H1 (cell line): ENCODE results near the gene FBXO17. TPM values are rescaled to one million over a fixed set of nuclear protein-coding genes. Genes with fewer than 3 reads are reported as not detected.

ENCODE experiments used
- CTCF ChIA-PET: fragments of 300-600 bp; sonication (Branson Sonifier 250); formaldehyde crosslinking; loops from one replicate; lab custom pipeline; 2021; ENCODE audit not compliant: partially characterized antibody; lab: Charles Lee
- POLR2A ChIA-PET: fragments of 300-600 bp; sonication (Branson Sonifier 250); formaldehyde crosslinking; loops from one replicate; lab custom pipeline; 2021; ENCODE audit warnings: inconsistent platforms; ENCODE audit not compliant: partially characterized antibody; lab: Charles Lee
- DNase-seq, 2 experiments: peaks; one replicate each; pipeline versions ENCODE4 v3.0.0 to v3.0.0-alpha.2; 2010 to 2022; ENCODE audit warnings: low spot score in 2 of 2, low read depth in 1 of 2, mixed read lengths in 1 of 2
- FAIRE-seq: peaks from 2 replicates; lab custom pipeline; 2011; peaks lifted over from hg19 to GRCh38; lab: Jason Lieb, UNC
- H2AFZ ChIP-seq: 2 replicates; pipeline ENCODE4 v1.8.1; 2012; ENCODE audit warnings: low read length, inconsistent platforms
- H2AK5ac ChIP-seq: 2 replicates; pipeline ENCODE4 v1.6.1; 2013; ENCODE audit warnings: low read depth, low read length
- H2BK120ac ChIP-seq: replicated peaks from 2 replicates; pipeline ENCODE3; 2013; ENCODE audit warnings: low read depth, low read length, inconsistent platforms
- H2BK12ac ChIP-seq: 2 replicates; pipeline ENCODE4 v1.6.1; 2013; ENCODE audit warnings: low read depth, low read length
- H2BK15ac ChIP-seq: 2 replicates; pipeline ENCODE4 v1.6.1; 2013; ENCODE audit warnings: low read length
- H2BK20ac ChIP-seq: 2 replicates; pipeline ENCODE4 v1.6.1; 2013; ENCODE audit warnings: low read length
- H2BK5ac ChIP-seq: 2 replicates; pipeline ENCODE4 v1.6.1; 2013; ENCODE audit warnings: low read depth, low read length
- H3K14ac ChIP-seq: 2 replicates; pipeline ENCODE4 v1.6.1; 2013; ENCODE audit warnings: inconsistent platforms; ENCODE audit not compliant: insufficient read length
- H3K18ac ChIP-seq: 2 replicates; pipeline ENCODE4 v1.6.1; 2013; ENCODE audit warnings: low read length; ENCODE audit errors: extremely low read depth
- H3K23ac ChIP-seq: 2 replicates; pipeline ENCODE4 v1.6.1; 2013; ENCODE audit warnings: inconsistent platforms; ENCODE audit not compliant: insufficient read length
- H3K23me2 ChIP-seq: 2 replicates; pipeline ENCODE4 v1.6.1; 2013; ENCODE audit warnings: low read depth, low read length
- H3K27ac ChIP-seq: 2 replicates; pipeline ENCODE4 v1.6.1; 2011; ENCODE audit warnings: low read depth, low read length, inconsistent platforms
- H3K27me3 ChIP-seq, 4 experiments: replicated peaks in 1 of 4; 1 replicate in 1 of 4; 2 replicates in 3 of 4; pipeline versions ENCODE4 v1.6.1 to v1.8.1; 2011 to 2013; ENCODE audit warnings: low read length in 3 of 4, mild to moderate bottlenecking in 3 of 4, inconsistent platforms in 2 of 4, mixed read lengths in 2 of 4, moderate library complexity in 1 of 4; ENCODE audit not compliant: control insufficient read depth in 3 of 4, insufficient read depth in 3 of 4; ENCODE audit errors: extremely low read depth in 1 of 4
- H3K36me3 ChIP-seq, 4 experiments: 2 replicates each; pipeline versions ENCODE4 v1.6.1 to v1.8.1; 2011 to 2013; ENCODE audit warnings: mild to moderate bottlenecking in 4 of 4, low read length in 3 of 4, moderate library complexity in 2 of 4, control low read depth in 1 of 4, inconsistent platforms in 1 of 4; ENCODE audit not compliant: insufficient read depth in 4 of 4, control insufficient read depth in 2 of 4
- H3K4ac ChIP-seq: replicated peaks from 2 replicates; pipeline ENCODE3; 2013; ENCODE audit warnings: low read length, low read depth, mixed read lengths, inconsistent platforms; ENCODE audit not compliant: insufficient read length
- H3K4me1 ChIP-seq, 4 experiments: replicated peaks in 1 of 4; 1 replicate in 1 of 4; 2 replicates in 3 of 4; pipeline versions ENCODE4 v1.6.1 to v1.8.1; 2011 to 2013; ENCODE audit warnings: low read length in 3 of 4, inconsistent platforms in 2 of 4, mixed read lengths in 1 of 4; ENCODE audit not compliant: insufficient read depth in 4 of 4, control insufficient read depth in 3 of 4
- H3K4me2 ChIP-seq, 2 experiments: 2 replicates each; pipeline versions ENCODE4 v1.6.1 to v1.8.1; 2011 to 2013; ENCODE audit warnings: low read depth in 2 of 2, low read length in 2 of 2, control low read depth in 1 of 2, inconsistent platforms in 1 of 2, mild to moderate bottlenecking in 1 of 2; ENCODE audit not compliant: insufficient read depth in 1 of 2
- H3K4me3 ChIP-seq, 4 experiments: fragments of 200-600, 300-600 bp in 1 of 4; sonication (generic), shearing (Covaris generic), sonication (Bioruptor Twin) in 1 of 4; 2 replicates each; pipeline versions ENCODE4 v1.5.1 to v1.8.1; 2011 to 2016; ENCODE audit warnings: low read length in 4 of 4, low read depth in 3 of 4, control low read depth in 2 of 4, inconsistent platforms in 2 of 4, mild to moderate bottlenecking in 2 of 4, mixed read lengths in 1 of 4, moderate library complexity in 1 of 4; ENCODE audit not compliant: insufficient read depth in 2 of 4; ENCODE audit errors: extremely low read depth in 1 of 4
- H3K56ac ChIP-seq: replicated peaks from 2 replicates; pipeline ENCODE3; 2013; ENCODE audit warnings: low read depth, mild to moderate bottlenecking, mixed read lengths, low read length, inconsistent platforms; ENCODE audit not compliant: insufficient read length
- H3K79me1 ChIP-seq: 2 replicates; pipeline ENCODE4 v1.6.1; 2013; ENCODE audit warnings: low read depth, low read length, control low read depth
- H3K79me2 ChIP-seq, 2 experiments: 2 replicates each; pipeline versions ENCODE4 v1.6.1 to v1.8.1; 2012 to 2013; ENCODE audit warnings: low read length in 2 of 2, mild to moderate bottlenecking in 2 of 2, inconsistent platforms in 1 of 2; ENCODE audit not compliant: insufficient read depth in 2 of 2, control insufficient read depth in 1 of 2
- H3K9ac ChIP-seq, 4 experiments: replicated peaks in 1 of 4; 1 replicate in 1 of 4; 2 replicates in 3 of 4; pipeline versions ENCODE4 v1.6.1 to v1.8.1; 2011 to 2013; ENCODE audit warnings: low read depth in 3 of 4, low read length in 3 of 4, control low read depth in 2 of 4, mild to moderate bottlenecking in 2 of 4, moderate library complexity in 2 of 4, inconsistent platforms in 1 of 4; ENCODE audit errors: extremely low read depth in 1 of 4
- H3K9me3 ChIP-seq, 2 experiments: 2 replicates each; pipeline versions ENCODE4 v1.6.1 to v1.8.1; 2012 to 2013; ENCODE audit warnings: mild to moderate bottlenecking in 2 of 2, moderate library complexity in 2 of 2, control low read depth in 1 of 2, inconsistent platforms in 1 of 2, low read depth in 1 of 2, low read length in 1 of 2, mixed read lengths in 1 of 2; ENCODE audit not compliant: insufficient read depth in 2 of 2
- H4K20me1 ChIP-seq, 2 experiments: replicated peaks in 1 of 2; 2 replicates each; pipeline versions ENCODE3 to v1.8.1; 2011 to 2013; ENCODE audit warnings: inconsistent platforms in 2 of 2, low read length in 2 of 2, mild to moderate bottlenecking in 1 of 2; ENCODE audit not compliant: insufficient read depth in 2 of 2, control insufficient read depth in 1 of 2
- H4K5ac ChIP-seq: 2 replicates; pipeline ENCODE4 v1.6.1; 2013; ENCODE audit warnings: low read length, low read depth, mixed read lengths, inconsistent platforms; ENCODE audit not compliant: insufficient read length
- H4K8ac ChIP-seq: 2 replicates; pipeline ENCODE4 v1.8.0; 2013; ENCODE audit warnings: mild to moderate bottlenecking, moderate library complexity, low read length, inconsistent platforms; ENCODE audit not compliant: insufficient read depth; ENCODE audit errors: extremely low read depth
- H4K91ac ChIP-seq: replicated peaks from 2 replicates; pipeline ENCODE3; 2013; ENCODE audit warnings: low read length, mixed read lengths, inconsistent platforms; ENCODE audit not compliant: insufficient read length
- RAD21 ChIP-seq, 2 experiments: IDR thresholded peaks in 1 of 2; conservative IDR thresholded peaks in 1 of 2; 2 replicates each; pipeline ENCODE4 v1.6.1; 2011; ENCODE audit warnings: low read depth in 2 of 2, low read length in 2 of 2, improper control_type of control experiment in 1 of 2, inconsistent platforms in 1 of 2, mild to moderate bottlenecking in 1 of 2, moderate library complexity in 1 of 2
- WGBS, 2 experiments: shearing (Covaris generic) in 1 of 2; methylation state at CpG; one replicate each; pipeline versions ENCODE4 v1.1.6 to v1.1.7; 2013 to 2015; ENCODE audit warnings: low lambda C conversion rate in 2 of 2, mixed read lengths in 2 of 2, inconsistent platforms in 1 of 2, low coverage in 1 of 2, missing lambda C conversion rate in 1 of 2; ENCODE audit not compliant: insufficient replicate concordance in 2 of 2, insufficient coverage in 1 of 2, insufficient read length in 1 of 2; ENCODE audit errors: extremely low coverage in 1 of 2, missing lambda C conversion rate in 1 of 2; 5-methylcytosine and 5-hydroxymethylcytosine counted together
- polyA plus RNA-seq, 7 experiments: library from polyadenylated mRNA; depleted of rRNA in 3 of 7; stranded (reverse) in 5 of 7; unstranded in 2 of 7; fragments of >200 nt in 5 of 7; fragments of 200-250 nt in 2 of 7; gene quantifications; 1 replicate in 5 of 7; 2 replicates in 1 of 7; 4 replicates in 1 of 7; pipeline versions ENCODE4 v1.2.1 to v1.2.3, GENCODE V29; 2011 to 2013; ENCODE audit warnings: missing spikeins in 2 of 7, mixed read lengths in 2 of 7
- total RNA-seq: library from RNA; stranded (reverse); fragmentation: NEBNext Ultra II Directional; extraction: Animal tissue kit (Norgen Biotek cat#: 25700); gene quantifications from 2 replicates; pipeline ENCODE4 v1.2.1, GENCODE V29; 2021

FBXO17 gene
- total and polyA plus RNA-seq, 2 of the 8 experiments (the other 6 are each of a cell fraction or from before 2014, with no cell fraction given) = 11.7 to 15.3 TPM

- Histone ChIP-seq H3K9me3 (no peaks in the 10 kb centered on the region), H3K36me3 (no peaks in the 10 kb centered on the region), H3K79me2 (no peaks in the 10 kb centered on the region), H2BK5ac (no peak overlapping the region), H3K23me2 (no peaks in the 10 kb centered on the region), H2BK120ac (no peak overlapping the region), H3K14ac (no peak overlapping the region), H3K4ac (no peak overlapping the region), H4K5ac (no peak overlapping the region), H2AFZ (no peak overlapping the region), H2BK12ac (no peak overlapping the region)
- DNase-seq = no peak
- CTCF ChIA-PET = no interaction called here
- WGBS, 2 experiments = 90% methylated on average over 4 of the region's 4 CpGs; no CpG with 5 or more reads in 1 of the 2 experiments
- no peak for TF ChIP-seq RAD21 (IDR thresholded peaks at IDR 0.05 in 1 of 2, conservative IDR thresholded peaks at IDR 0.05 in 1 of 2; ENCODE audit: low read depth in 2 of 2, low read length in 2 of 2)
- TF ChIP-seq, all 59 proteins: peak for 0
- Histone ChIP-seq H2BK20ac (no peak overlapping the region), H3K18ac (no peak overlapping the region), H3K9ac (no peak overlapping the region), H4K8ac (no peak overlapping the region), H2AK5ac (no peak overlapping the region), H3K4me3 (no peak overlapping the region), H3K79me1 (no peaks in the 10 kb centered on the region; the same call in 1 of the 2 replicates), H2BK15ac (no peak overlapping the region), H3K4me1 (0 out of 7 replicates have a peak, but pooled peaks cover 0 to 2% (median 0%) of the 10 kb centered on the region in 4 experiments), H3K4me2 (no peak overlapping the region), H3K56ac (no peak overlapping the region), H4K20me1 (no peaks in the 10 kb centered on the region), H4K91ac (no peak overlapping the region), H3K27ac (no peak overlapping the region), H3K27me3 (no peaks in the 10 kb centered on the region), H3K23ac (no peak overlapping the region)
- POLR2A ChIA-PET = no interaction called here
- FAIRE-seq = no peak
Observed at GRCh38 chr19:39003188-39003587, 27.6 kb upstream of the FBXO17 start.
